MM.1S (cell line): ENCODE results near the gene OLFM1.

ENCODE experiments used
- DNase-seq: peaks from one replicate; pipeline ENCODE4 v3.0.0-alpha.2; 2015
- H2AFZ ChIP-seq: fragments of 300-600 bp; sonication (generic); 2 replicates; pipeline ENCODE4 v1.6.0; 2016; ENCODE audit warnings: antibody characterized with exemption, low read length
- H3F3A ChIP-seq: fragments of 300-600 bp; sonication (generic); 2 replicates; pipeline ENCODE4 v1.6.1; 2016; ENCODE audit warnings: mild to moderate bottlenecking, antibody characterized with exemption, low read length, moderate library complexity, mixed read lengths; ENCODE audit not compliant: insufficient read depth
- H3K27ac ChIP-seq: fragments of 300-600 bp; sonication (generic); 2 replicates; pipeline ENCODE4 v1.5.1; 2016; ENCODE audit warnings: mild to moderate bottlenecking, low read length
- H3K27me3 ChIP-seq: fragments of 300-600 bp; sonication (generic); replicated peaks from 2 replicates; pipeline ENCODE4 v1.6.0; 2016; ENCODE audit warnings: low read length; ENCODE audit not compliant: insufficient read depth
- H3K36me3 ChIP-seq: fragments of 300-600 bp; sonication (generic); replicated peaks from 2 replicates; pipeline ENCODE4 v1.6.1; 2016; ENCODE audit warnings: mild to moderate bottlenecking, low read length, mixed read lengths; ENCODE audit not compliant: insufficient read depth
- H3K4me1 ChIP-seq: fragments of 300-600 bp; sonication (generic); 2 replicates; pipeline ENCODE4 v1.6.1; 2016; ENCODE audit warnings: low read length, mixed read lengths
- H3K4me2 ChIP-seq: fragments of 300-600 bp; sonication (generic); 2 replicates; pipeline ENCODE4 v1.6.0; 2016; ENCODE audit warnings: low read depth, low read length
- H3K4me3 ChIP-seq: fragments of 300-600 bp; sonication (generic); 2 replicates; pipeline ENCODE4 v1.5.1; 2016; ENCODE audit warnings: low read length, mixed read lengths
- H3K79me2 ChIP-seq: fragments of 300-600 bp; sonication (generic); 2 replicates; pipeline ENCODE4 v1.6.1; 2016; ENCODE audit warnings: mixed run types, low read length, mixed read lengths
- H3K9ac ChIP-seq: fragments of 300-600 bp; sonication (generic); 2 replicates; pipeline ENCODE4 v1.6.1; 2016; ENCODE audit warnings: low read length, mixed read lengths
- H3K9me2 ChIP-seq: fragments of 300-600 bp; sonication (generic); replicated peaks from 2 replicates; pipeline ENCODE4 v1.6.1; 2016; ENCODE audit warnings: mild to moderate bottlenecking, low read length, mixed read lengths; ENCODE audit not compliant: insufficient read depth
- H3K9me3 ChIP-seq: fragments of 300-600 bp; sonication (generic); replicated peaks from 2 replicates; pipeline ENCODE4 v1.6.1; 2016; ENCODE audit warnings: mild to moderate bottlenecking, low read length, mixed read lengths; ENCODE audit not compliant: insufficient read depth
- H4K20me1 ChIP-seq: fragments of 300-600 bp; sonication (generic); 2 replicates; pipeline ENCODE4 v1.6.1; 2016; ENCODE audit warnings: mild to moderate bottlenecking, low read length, moderate library complexity, mixed read lengths; ENCODE audit not compliant: insufficient read depth
- EZH2 ChIP-seq: fragments of 300-600 bp; sonication (generic); optimal IDR thresholded peaks from 2 replicates; pipeline ENCODE3; 2017; ENCODE audit warnings: low read depth, mild to moderate bottlenecking, antibody characterized with exemption, low read length, mixed read lengths
- EZH2phosphoT487 ChIP-seq: fragments of 300-600 bp; sonication (generic); IDR thresholded peaks from 2 replicates; pipeline ENCODE4 v1.6.1; 2018; ENCODE audit warnings: antibody characterized with exemption, low read length
- TF ChIP-seq, protein P1 (sequence below): fragments of 300-600 bp; sonication (generic); IDR thresholded peaks from 2 replicates; pipeline ENCODE4 v1.5.1; 2016; ENCODE audit warnings: antibody characterized with exemption, low read length, mixed read lengths

OLFM1 gene

DNA sequence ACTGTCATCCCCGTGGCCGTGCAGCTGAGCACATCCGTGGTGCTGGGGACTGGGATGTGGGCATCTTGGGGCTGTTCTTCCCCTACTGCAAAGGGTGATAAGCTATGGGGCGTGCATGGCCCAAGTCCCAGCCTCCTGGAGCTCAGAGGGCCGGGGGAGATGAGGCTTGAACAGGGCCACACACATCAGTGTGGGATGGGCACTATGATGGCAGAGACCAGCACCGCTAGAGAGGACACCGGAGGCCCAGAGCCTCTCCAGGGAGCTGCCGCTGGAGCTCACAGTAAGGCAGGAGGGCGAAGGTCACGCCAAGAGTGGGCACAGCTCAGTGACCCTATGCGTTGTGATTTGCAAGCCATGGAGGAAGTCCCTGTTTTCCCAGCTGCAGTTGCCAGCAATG, 63.5 kb downstream of the OLFM1 start:
- Histone ChIP-seq H3K27me3 (peaks cover 76% of the 10 kb centered on the region), H3K9ac (no peak overlapping the region), H3K9me3 (no peaks in the 10 kb centered on the region), H3K4me2 (no peak overlapping the region), H3K4me3 (no peak overlapping the region), H3K36me3 (no peaks in the 10 kb centered on the region), H3F3A (no peaks in the 10 kb centered on the region), H4K20me1 (no peaks in the 10 kb centered on the region), H2AFZ (no peak overlapping the region), H3K27ac (no peak overlapping the region), H3K4me1 (no peaks in the 10 kb centered on the region), H3K9me2 (no peaks in the 10 kb centered on the region), H3K79me2 (no peaks in the 10 kb centered on the region)
- TF ChIP-seq, protein P1, sequence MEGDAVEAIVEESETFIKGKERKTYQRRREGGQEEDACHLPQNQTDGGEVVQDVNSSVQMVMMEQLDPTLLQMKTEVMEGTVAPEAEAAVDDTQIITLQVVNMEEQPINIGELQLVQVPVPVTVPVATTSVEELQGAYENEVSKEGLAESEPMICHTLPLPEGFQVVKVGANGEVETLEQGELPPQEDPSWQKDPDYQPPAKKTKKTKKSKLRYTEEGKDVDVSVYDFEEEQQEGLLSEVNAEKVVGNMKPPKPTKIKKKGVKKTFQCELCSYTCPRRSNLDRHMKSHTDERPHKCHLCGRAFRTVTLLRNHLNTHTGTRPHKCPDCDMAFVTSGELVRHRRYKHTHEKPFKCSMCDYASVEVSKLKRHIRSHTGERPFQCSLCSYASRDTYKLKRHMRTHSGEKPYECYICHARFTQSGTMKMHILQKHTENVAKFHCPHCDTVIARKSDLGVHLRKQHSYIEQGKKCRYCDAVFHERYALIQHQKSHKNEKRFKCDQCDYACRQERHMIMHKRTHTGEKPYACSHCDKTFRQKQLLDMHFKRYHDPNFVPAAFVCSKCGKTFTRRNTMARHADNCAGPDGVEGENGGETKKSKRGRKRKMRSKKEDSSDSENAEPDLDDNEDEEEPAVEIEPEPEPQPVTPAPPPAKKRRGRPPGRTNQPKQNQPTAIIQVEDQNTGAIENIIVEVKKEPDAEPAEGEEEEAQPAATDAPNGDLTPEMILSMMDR = no peak
- TF ChIP-seq EZH2 (no peak), EZH2phosphoT487 (no peak)
- DNase-seq = no peak

DNA sequence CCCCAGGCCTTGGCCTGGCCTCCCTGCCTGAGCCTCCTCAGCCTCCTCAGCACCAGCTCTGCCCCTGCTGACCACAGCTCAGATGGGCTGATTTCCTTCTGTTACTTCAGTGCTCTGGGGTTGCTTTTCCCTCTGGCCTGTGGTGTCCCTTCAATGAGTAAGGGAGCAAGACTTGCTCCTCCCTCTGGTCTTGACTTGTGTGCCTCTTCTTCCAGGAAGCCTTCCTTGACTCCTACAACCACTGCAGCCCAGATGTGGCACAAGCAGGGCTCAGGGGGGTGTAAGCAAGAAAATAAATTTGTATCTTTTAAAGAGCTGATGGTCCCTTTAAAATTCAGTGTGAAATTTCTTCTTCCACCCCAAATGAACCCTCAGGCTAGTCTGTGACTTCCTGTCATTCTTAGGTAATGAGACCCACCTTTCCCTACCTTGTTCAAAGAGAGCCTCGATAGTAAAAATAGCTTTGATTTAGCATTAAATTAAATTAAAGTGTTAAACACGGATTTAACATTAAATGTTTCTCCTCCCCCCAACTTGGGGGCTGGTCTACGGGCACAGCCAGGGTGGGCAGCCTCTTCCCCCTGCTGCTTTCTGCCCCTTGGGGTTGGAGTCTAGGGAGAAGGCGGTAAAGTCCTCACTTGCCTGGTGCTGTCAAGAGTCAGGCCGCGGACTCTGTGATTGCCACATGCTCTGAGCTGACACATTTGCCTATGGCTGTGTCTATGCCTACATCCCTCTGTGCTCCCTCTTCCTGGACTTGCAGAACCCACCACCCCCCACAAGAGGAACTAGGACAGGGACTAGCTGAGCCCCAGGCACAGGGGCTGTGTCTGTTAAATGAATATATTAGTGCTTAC, 64.5 kb downstream of the OLFM1 start:
- Histone ChIP-seq H3K4me2 (no peak overlapping the region), H2AFZ (no peak overlapping the region), H3K27me3 (peaks cover 75% of the 10 kb centered on the region), H3K79me2 (no peaks in the 10 kb centered on the region), H3K27ac (no peak overlapping the region), H3F3A (no peaks in the 10 kb centered on the region), H4K20me1 (no peaks in the 10 kb centered on the region), H3K4me3 (no peak overlapping the region), H3K4me1 (no peaks in the 10 kb centered on the region), H3K9me3 (no peaks in the 10 kb centered on the region), H3K9me2 (no peaks in the 10 kb centered on the region), H3K36me3 (no peaks in the 10 kb centered on the region), H3K9ac (no peak overlapping the region)
- TF ChIP-seq EZH2phosphoT487 = no peak
- TF ChIP-seq EZH2 = no peak
- TF ChIP-seq, protein P1 = no peak
- no peak for DNase-seq

- H3K36me3 ChIP-seq = no peaks in the 10 kb centered on the region
- no peak overlapping the region for H3K4me2 ChIP-seq
- no peak overlapping the region for H3K27ac ChIP-seq
- DNase-seq = no peak
- H3K79me2 ChIP-seq = no peaks in the 10 kb centered on the region
- no peaks in the 10 kb centered on the region for H3F3A ChIP-seq
- H3K9me2 ChIP-seq = no peaks in the 10 kb centered on the region
- no peaks in the 10 kb centered on the region for H4K20me1 ChIP-seq
- H3K9me3 ChIP-seq = no peaks in the 10 kb centered on the region
- no peak overlapping the region for H2AFZ ChIP-seq
- peaks cover 78% of the 10 kb centered on the region for H3K27me3 ChIP-seq
- no peak overlapping the region for H3K4me3 ChIP-seq
- TF ChIP-seq EZH2 (no peak), EZH2phosphoT487 (no peak)
- TF ChIP-seq, protein P1 = no peak
- no peaks in the 10 kb centered on the region for H3K4me1 ChIP-seq
- no peak overlapping the region for H3K9ac ChIP-seq
Measured at GRCh38 chr9:135152614-135153334, 65.3 kb downstream of the OLFM1 start.
